ENCODE results near the gene SKIC3.

The SKIC3 gene

DNA sequence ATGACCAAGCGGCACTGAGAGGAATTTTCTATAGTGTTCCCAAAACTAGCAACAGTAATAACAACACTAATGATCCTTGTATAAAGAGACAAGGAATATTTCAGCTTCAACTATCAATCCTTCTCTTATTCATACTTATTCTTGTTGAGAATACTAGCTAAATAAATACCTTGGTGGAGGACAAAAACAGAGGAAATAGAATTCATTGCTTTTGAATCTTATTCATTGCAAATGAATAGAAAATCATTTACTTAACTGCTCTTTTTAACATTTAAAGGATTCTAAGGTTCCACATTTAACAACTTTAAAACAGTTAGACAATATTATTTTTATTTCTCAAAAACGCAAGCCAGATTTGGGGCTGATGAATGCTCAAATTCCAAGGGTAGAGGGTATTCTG, 22.4 kb downstream of the SKIC3 start:
- Histone ChIP-seq H3K9ac (ENCODE audit: low read depth, low read length) (no peak overlapping the region), H3K27me3 (ENCODE audit: control insufficient read depth, insufficient read depth, low read length) (no peaks in the 10 kb centered on the region), H3K36me3 (ENCODE audit: control insufficient read depth, insufficient read depth, low read length) (peaks cover 53% of the 10 kb centered on the region), H3K4me1 (ENCODE audit: control insufficient read depth, insufficient read depth, low read length) (peaks cover 34% of the 10 kb centered on the region), H3K27ac (ENCODE audit: low read depth, low read length) (peak overlapping the region; percentile 57), H3K9me3 (ENCODE audit: control insufficient read depth, insufficient read depth, low read length) (no peaks in the 10 kb centered on the region), H3K4me3 (ENCODE audit: low read depth, low read length) (peak overlapping the region; percentile 5; the same call in 1 of the 2 replicates)

DNA sequence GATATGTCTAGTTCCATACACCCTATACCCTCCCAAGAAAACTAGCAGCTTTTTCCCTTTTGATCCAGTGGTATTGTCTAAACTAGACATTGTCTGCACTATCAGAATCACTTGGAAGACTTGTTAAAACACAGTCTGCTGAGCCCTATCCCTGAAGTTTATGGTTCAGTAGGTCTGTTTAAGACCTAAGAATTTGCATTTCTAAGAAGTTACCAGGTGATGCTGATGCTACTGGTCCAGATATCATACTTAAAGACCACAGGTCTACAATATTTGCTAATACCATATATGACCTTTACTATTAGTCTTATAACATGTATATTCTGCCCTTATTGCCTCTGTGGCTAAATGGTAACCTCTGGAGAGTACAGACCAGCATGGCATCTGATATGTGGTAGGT, 23.3 kb downstream of the SKIC3 start:
- Histone ChIP-seq H3K4me3 (ENCODE audit: low read depth, low read length) (no peak overlapping the region), H3K4me1 (ENCODE audit: control insufficient read depth, insufficient read depth, low read length) (peaks cover 34% of the 10 kb centered on the region), H3K36me3 (ENCODE audit: control insufficient read depth, insufficient read depth, low read length) (peaks cover 52% of the 10 kb centered on the region), H3K27me3 (ENCODE audit: control insufficient read depth, insufficient read depth, low read length) (no peaks in the 10 kb centered on the region), H3K9me3 (ENCODE audit: control insufficient read depth, insufficient read depth, low read length) (no peaks in the 10 kb centered on the region), H3K27ac (ENCODE audit: low read depth, low read length) (no peak overlapping the region), H3K9ac (ENCODE audit: low read depth, low read length) (no peak overlapping the region)

DNA sequence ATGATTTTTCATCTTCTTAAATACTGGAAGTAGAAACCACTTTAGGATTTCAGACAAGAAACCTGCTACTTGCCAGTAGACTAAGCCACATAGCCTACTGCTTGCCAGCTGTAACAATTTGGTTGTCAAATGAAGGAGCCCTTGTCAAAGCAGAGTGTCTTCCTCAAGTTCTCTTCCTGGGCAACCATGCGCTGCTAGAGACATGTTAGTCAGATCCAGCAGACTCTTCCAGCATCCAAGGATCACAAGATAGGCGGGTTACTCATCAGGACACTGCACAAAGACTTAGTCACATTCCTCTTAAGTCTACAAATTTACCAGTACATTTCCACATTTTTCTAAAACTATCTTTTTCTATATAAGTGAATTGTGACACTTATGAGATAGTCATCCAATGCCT, 24.4 kb downstream of the SKIC3 start:
- Histone ChIP-seq H3K9ac (ENCODE audit: low read depth, low read length) (no peak overlapping the region), H3K36me3 (ENCODE audit: control insufficient read depth, insufficient read depth, low read length) (peaks cover 49% of the 10 kb centered on the region), H3K4me3 (ENCODE audit: low read depth, low read length) (no peak overlapping the region)

DNA sequence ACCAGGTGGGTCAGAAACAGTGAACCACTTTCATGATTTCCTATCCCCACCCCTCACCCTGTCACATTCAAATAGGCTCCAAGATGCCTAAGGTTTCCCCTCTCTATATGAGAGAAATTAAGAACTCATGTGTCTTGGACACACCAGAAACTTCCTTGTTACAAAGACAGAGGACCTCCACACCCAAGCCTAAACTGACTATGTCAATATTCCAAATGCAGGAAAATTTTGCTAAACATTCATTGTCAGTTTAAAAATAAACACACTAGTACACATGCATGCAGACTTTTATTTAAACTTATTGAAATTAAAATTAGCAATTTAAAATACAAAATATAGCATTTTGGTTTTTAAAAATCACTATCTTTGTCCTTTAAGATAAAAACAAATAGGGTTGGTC, 26.2 kb downstream of the SKIC3 start:
- Histone ChIP-seq H3K9ac (ENCODE audit: low read depth, low read length) (no peak overlapping the region), H3K4me3 (ENCODE audit: low read depth, low read length) (no peak overlapping the region), H3K9me3 (ENCODE audit: control insufficient read depth, insufficient read depth, low read length) (no peaks in the 10 kb centered on the region), H3K27me3 (ENCODE audit: control insufficient read depth, insufficient read depth, low read length) (no peaks in the 10 kb centered on the region), H3K36me3 (ENCODE audit: control insufficient read depth, insufficient read depth, low read length) (peaks cover 68% of the 10 kb centered on the region), H3K4me1 (ENCODE audit: control insufficient read depth, insufficient read depth, low read length) (peaks cover 24% of the 10 kb centered on the region), H3K27ac (ENCODE audit: low read depth, low read length) (no peak overlapping the region)

More for the DNA sequence above, 24.4 kb downstream of the SKIC3 start:
- Histone ChIP-seq H3K9me3 (ENCODE audit: control insufficient read depth, insufficient read depth, low read length) (no peaks in the 10 kb centered on the region), H3K4me1 (ENCODE audit: control insufficient read depth, insufficient read depth, low read length) (peaks cover 34% of the 10 kb centered on the region), H3K27ac (ENCODE audit: low read depth, low read length) (no peak overlapping the region), H3K27me3 (ENCODE audit: control insufficient read depth, insufficient read depth, low read length) (no peaks in the 10 kb centered on the region)

DNA sequence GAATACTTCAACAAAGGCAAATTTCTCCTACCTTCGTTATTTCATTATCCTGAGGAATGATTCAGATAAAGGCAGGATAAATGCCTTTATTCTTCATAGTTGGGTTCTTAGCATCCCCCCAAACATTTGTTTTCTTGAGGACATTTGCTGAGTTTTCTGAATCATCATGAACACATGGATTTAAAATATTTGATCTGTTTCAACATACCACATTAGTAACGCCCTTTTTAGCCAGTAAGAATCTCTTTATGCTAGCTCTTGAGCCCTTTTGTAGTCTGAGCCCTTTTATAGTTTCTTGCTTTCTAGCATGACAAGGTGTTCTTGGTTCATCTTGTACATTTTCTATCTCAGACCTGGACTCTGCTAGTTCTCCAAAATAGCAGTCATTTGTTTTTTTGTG, 27.9 kb downstream of the SKIC3 start:
- Histone ChIP-seq H3K27ac (ENCODE audit: low read depth, low read length) (no peak overlapping the region), H3K4me3 (ENCODE audit: low read depth, low read length) (no peak overlapping the region), H3K36me3 (ENCODE audit: control insufficient read depth, insufficient read depth, low read length) (peaks cover 85% of the 10 kb centered on the region), H3K4me1 (ENCODE audit: control insufficient read depth, insufficient read depth, low read length) (peaks cover 7% of the 10 kb centered on the region), H3K27me3 (ENCODE audit: control insufficient read depth, insufficient read depth, low read length) (no peaks in the 10 kb centered on the region), H3K9me3 (ENCODE audit: control insufficient read depth, insufficient read depth, low read length) (no peaks in the 10 kb centered on the region), H3K9ac (ENCODE audit: low read depth, low read length) (no peak overlapping the region)

DNA sequence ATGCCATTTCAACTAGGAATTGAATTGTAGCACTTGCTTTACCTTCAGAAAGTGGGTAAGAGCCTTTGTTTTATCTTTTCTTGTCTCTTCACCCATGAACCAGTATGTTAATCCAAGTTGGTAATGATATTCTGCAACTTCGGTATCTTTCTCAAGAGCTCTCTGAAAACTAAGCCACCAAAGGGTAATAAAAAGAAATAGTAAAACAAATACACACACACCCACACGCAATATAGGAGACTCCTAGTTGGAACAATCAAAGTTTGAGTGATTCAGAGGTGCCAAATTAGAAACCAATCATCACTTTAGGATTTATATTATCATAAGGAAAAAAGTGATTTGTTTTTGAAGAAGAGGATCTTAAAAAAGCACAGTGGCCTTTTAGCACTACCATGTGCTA, 30.4 kb downstream of the SKIC3 start:
- Histone ChIP-seq H3K27ac (ENCODE audit: low read depth, low read length) (no peak overlapping the region), H3K9ac (ENCODE audit: low read depth, low read length) (no peak overlapping the region), H3K4me1 (ENCODE audit: control insufficient read depth, insufficient read depth, low read length) (no peaks in the 10 kb centered on the region), H3K36me3 (ENCODE audit: control insufficient read depth, insufficient read depth, low read length) (peaks cover 95% of the 10 kb centered on the region), H3K9me3 (ENCODE audit: control insufficient read depth, insufficient read depth, low read length) (no peaks in the 10 kb centered on the region), H3K27me3 (ENCODE audit: control insufficient read depth, insufficient read depth, low read length) (no peaks in the 10 kb centered on the region), H3K4me3 (ENCODE audit: low read depth, low read length) (no peak overlapping the region)

DNA sequence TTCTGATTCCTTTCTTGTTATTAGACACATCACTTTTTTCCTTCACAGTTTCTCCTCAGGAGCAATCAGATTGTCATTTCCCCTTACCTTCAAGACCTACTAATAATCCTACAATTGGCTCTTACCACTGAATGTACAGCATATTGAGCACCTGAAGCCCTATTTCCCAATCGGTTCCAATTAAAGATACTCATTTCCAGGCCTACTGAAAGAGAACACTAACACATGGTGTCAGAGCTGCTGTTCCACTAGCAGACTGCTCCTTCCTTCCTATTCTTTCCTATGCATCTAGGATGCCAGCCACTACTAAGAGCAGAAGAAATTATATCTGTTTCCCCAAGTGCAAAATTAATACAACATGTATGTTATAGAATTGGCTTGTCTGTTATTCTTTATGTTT, 34.6 kb downstream of the SKIC3 start:
- Histone ChIP-seq H3K9me3 (ENCODE audit: control insufficient read depth, insufficient read depth, low read length) (no peaks in the 10 kb centered on the region), H3K4me1 (ENCODE audit: control insufficient read depth, insufficient read depth, low read length) (no peaks in the 10 kb centered on the region), H3K36me3 (ENCODE audit: control insufficient read depth, insufficient read depth, low read length) (peaks cover 97% of the 10 kb centered on the region), H3K9ac (ENCODE audit: low read depth, low read length) (no peak overlapping the region), H3K27me3 (ENCODE audit: control insufficient read depth, insufficient read depth, low read length) (no peaks in the 10 kb centered on the region), H3K4me3 (ENCODE audit: low read depth, low read length) (no peak overlapping the region), H3K27ac (ENCODE audit: low read depth, low read length) (no peak overlapping the region)

DNA sequence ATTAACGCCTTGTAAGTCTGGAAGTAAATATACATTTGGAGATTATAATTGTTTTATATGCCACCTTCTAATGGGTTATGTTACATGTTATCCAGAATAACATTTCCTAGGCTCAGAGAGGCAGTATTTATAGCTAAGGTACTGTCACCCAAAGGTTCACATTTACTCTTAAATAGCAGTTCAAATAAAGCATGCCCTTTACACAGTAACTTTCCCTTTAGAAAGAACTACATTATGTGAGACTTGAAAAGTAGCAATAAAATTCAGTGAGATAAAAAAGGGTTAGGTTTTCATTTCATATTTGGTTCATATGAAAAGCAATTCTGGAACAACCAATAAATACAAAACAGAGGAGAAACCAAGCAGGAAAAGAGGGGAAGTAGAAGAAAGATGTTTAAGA, 35.1 kb downstream of the SKIC3 start:
- H3K9me3 ChIP-seq (ENCODE audit: control insufficient read depth, insufficient read depth, low read length), result no peaks in the 10 kb centered on the region

DNA sequence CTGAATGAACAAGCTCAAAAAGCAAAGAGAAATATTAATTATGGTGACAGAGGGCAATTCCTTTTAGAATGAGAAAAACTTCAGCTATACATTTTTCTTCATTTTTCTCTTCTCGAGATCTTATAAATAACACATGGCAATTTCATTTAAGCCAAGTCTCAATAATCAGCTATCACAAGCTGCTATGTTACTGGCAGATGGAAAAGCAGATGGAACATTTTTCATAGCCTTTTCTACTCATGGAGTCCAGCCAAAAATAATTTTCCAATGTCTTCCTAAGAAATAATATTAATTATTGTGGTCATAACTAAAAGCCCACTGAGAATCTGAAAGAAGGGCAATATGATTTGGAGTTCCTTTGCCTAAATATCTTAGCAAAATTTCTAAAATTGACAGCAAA, 35.6 kb downstream of the SKIC3 start:
- no peak overlapping the region for H3K27ac ChIP-seq (ENCODE audit: low read depth, low read length)
- H3K4me3 ChIP-seq (ENCODE audit: low read depth, low read length), result no peak overlapping the region
- no peaks in the 10 kb centered on the region for H3K9me3 ChIP-seq (ENCODE audit: control insufficient read depth, insufficient read depth, low read length)
- no peak overlapping the region for H3K9ac ChIP-seq (ENCODE audit: low read depth, low read length)
- no peaks in the 10 kb centered on the region for H3K27me3 ChIP-seq (ENCODE audit: control insufficient read depth, insufficient read depth, low read length)
- H3K36me3 ChIP-seq (ENCODE audit: control insufficient read depth, insufficient read depth, low read length), result peaks cover 97% of the 10 kb centered on the region
- no peaks in the 10 kb centered on the region for H3K4me1 ChIP-seq (ENCODE audit: control insufficient read depth, insufficient read depth, low read length)

More for the DNA sequence above, 35.1 kb downstream of the SKIC3 start:
- Histone ChIP-seq H3K4me1 (ENCODE audit: control insufficient read depth, insufficient read depth, low read length) (no peaks in the 10 kb centered on the region), H3K27ac (ENCODE audit: low read depth, low read length) (no peak overlapping the region), H3K36me3 (ENCODE audit: control insufficient read depth, insufficient read depth, low read length) (peaks cover 97% of the 10 kb centered on the region), H3K9ac (ENCODE audit: low read depth, low read length) (no peak overlapping the region), H3K27me3 (ENCODE audit: control insufficient read depth, insufficient read depth, low read length) (no peaks in the 10 kb centered on the region), H3K4me3 (ENCODE audit: low read depth, low read length) (no peak overlapping the region)

DNA sequence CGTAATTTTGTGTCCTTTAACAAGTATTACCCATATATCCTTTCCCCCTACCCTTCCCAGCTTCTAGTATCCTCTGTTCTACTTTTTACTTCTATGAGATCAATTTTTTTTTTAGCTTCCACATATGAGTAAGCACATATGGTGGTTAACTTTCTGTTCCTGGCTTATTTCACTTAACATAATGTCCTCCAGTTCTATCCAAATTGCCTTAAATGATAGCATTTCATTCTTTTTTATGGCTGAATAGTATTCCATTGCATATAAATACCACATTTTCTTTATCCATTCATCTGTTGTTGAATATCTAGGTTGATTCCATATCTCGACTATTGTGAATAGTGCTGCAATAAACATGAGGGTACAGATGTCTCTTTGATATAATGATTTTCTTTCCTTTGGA, 36.4 kb downstream of the SKIC3 start:
- Histone ChIP-seq H3K27me3 (ENCODE audit: control insufficient read depth, insufficient read depth, low read length) (no peaks in the 10 kb centered on the region), H3K36me3 (ENCODE audit: control insufficient read depth, insufficient read depth, low read length) (peaks cover 97% of the 10 kb centered on the region)

DNA sequence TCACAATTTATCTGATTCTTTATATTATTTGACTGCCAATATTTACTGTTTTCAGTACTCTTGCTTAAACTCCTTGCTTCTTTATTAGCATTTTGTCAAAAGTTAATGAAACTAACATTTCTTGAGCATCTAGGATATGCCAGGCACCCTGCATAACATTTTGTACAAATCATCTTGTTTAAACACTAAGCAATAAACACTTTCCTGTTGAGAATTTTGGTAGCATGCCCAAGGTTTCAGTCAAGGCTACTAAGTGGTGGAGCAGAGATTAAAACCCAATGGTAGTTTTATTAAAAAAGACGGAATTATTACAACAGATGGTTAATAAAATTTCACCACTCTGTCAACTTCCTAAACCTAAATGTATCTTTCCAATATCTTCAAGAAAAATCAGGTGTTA, 43.2 kb downstream of the SKIC3 start:
- Histone ChIP-seq H3K9ac (ENCODE audit: low read depth, low read length) (no peak overlapping the region), H3K36me3 (ENCODE audit: control insufficient read depth, insufficient read depth, low read length) (peaks cover 92% of the 10 kb centered on the region), H3K4me1 (ENCODE audit: control insufficient read depth, insufficient read depth, low read length) (peaks cover 6% of the 10 kb centered on the region; the same call in 1 of the 2 replicates), H3K4me3 (ENCODE audit: low read depth, low read length) (no peak overlapping the region), H3K27me3 (ENCODE audit: control insufficient read depth, insufficient read depth, low read length) (no peaks in the 10 kb centered on the region), H3K9me3 (ENCODE audit: control insufficient read depth, insufficient read depth, low read length) (no peaks in the 10 kb centered on the region), H3K27ac (ENCODE audit: low read depth, low read length) (no peak overlapping the region)

More for the DNA sequence above, 36.4 kb downstream of the SKIC3 start:
- Histone ChIP-seq H3K27ac (ENCODE audit: low read depth, low read length) (no peak overlapping the region), H3K9ac (ENCODE audit: low read depth, low read length) (no peak overlapping the region), H3K4me1 (ENCODE audit: control insufficient read depth, insufficient read depth, low read length) (no peaks in the 10 kb centered on the region), H3K4me3 (ENCODE audit: low read depth, low read length) (no peak overlapping the region), H3K9me3 (ENCODE audit: control insufficient read depth, insufficient read depth, low read length) (no peaks in the 10 kb centered on the region)

DNA sequence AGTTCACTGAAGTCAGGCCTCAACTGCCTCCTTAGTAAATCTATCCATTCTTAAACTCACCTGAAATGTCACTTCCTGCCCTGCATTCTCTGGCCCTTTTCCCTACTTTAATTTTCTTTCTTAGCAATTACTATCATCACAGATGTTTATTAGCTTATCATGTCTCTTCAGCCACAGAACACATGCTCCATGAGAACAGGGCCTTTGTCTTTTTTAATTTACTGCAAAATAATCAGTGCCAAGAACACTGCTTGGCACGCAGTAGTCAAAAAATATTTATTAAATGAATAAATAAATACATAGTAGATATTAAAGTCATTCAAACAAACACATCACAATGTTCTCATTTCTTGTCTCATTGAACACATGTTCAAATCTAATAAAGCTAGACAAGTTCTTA, 46.2 kb downstream of the SKIC3 start:
- peaks cover 86% of the 10 kb centered on the region for H3K36me3 ChIP-seq (ENCODE audit: control insufficient read depth, insufficient read depth, low read length)
- no peaks in the 10 kb centered on the region for H3K9me3 ChIP-seq (ENCODE audit: control insufficient read depth, insufficient read depth, low read length)
- no peaks in the 10 kb centered on the region for H3K27me3 ChIP-seq (ENCODE audit: control insufficient read depth, insufficient read depth, low read length)
- peaks cover 6% of the 10 kb centered on the region; the same call in 1 of the 2 replicates for H3K4me1 ChIP-seq (ENCODE audit: control insufficient read depth, insufficient read depth, low read length)
- H3K9ac ChIP-seq (ENCODE audit: low read depth, low read length), result no peak overlapping the region
- no peak overlapping the region for H3K4me3 ChIP-seq (ENCODE audit: low read depth, low read length)
- H3K27ac ChIP-seq (ENCODE audit: low read depth, low read length), result no peak overlapping the region
